ENCODE data around the gene HIVEP3. TPM values are rescaled to one million over a fixed set of nuclear protein-coding genes. Genes with fewer than 3 reads are reported as not detected.
A peak's percentile ranks its signal among the peaks of the same experiment; 100 is the strongest.

HIVEP3 gene
- total RNA-seq, 1 donor from 2014 or later: 11.0 TPM

DNA sequence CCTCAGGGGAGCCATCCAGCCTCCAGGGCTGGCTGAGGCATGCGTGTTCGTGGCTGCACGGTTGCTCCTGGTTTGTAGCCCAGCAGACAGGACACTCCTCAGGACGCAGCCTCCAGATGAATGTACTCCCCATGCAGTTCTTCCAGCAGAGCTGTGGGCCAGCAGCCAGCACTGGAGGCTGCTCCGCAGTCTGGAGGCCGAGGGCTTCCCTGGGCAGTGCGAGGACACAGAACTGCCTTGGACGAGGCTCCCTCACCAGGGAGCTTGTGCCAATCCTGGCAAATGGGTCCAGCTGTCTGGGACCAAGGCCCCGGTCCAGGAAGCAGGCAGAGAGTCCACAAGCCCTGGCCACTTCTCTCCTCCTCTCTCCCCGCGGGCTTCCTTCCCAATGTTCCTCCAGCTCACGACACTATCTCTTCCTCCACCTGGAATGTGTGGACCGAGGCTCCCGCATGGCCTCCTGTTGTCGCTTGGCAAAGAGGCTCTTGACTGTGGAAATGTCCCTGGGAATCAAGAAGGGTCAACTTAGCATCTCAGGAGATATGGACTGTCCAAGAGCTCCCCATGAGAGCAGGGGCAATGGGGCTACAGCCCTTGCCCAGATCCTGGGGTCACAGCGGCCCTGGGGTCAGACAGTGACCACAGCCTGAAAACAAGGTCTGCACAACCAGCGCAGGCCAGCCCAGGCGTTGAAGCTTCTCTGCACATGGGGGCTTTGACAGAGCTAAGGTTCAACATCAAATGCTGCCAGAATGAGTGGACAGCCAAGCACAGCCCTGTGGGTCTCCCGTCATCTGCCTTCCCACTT is 439.5 kb downstream of the HIVEP3 start:
- intact Hi-C loops (cut with DNase I): no loop called here
- DNase-seq (ENCODE audit: low spot score) (no peak), ATAC-seq (peak; percentile 43)

DNA sequence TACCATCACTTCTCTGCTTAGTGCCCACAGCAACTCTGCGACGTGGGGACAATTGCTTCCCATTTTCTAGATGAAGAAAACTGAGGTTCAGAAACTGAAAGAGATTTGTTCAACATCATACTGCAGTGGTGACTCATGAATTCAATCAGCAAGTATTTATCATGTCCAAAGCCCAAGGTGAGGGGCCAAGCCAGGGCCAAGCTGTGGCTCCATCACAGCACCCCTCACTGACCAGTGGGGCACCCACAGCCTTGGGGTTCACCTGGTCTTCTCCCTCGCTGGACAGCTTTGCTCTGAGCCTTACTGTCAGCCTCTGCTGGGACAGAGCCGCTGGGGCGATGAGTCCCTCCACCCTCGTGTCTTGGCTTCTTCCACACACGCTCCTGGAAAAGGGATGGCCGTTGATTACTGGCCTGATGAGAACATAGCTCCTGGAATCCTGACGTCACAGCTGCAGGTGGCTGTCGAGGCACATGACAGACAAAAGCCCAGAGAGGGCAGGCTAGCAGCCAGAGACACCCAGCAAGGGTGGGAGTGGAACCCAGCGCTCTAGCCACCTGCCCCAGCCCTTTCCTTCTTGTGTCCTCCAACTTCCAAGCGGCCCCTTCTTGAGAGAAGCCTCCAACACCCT is 440.5 kb downstream of the HIVEP3 start:
- no peak for DNase-seq (ENCODE audit: low spot score)
- no peak for ATAC-seq
- intact Hi-C loops (cut with DNase I): no loop called here

DNA sequence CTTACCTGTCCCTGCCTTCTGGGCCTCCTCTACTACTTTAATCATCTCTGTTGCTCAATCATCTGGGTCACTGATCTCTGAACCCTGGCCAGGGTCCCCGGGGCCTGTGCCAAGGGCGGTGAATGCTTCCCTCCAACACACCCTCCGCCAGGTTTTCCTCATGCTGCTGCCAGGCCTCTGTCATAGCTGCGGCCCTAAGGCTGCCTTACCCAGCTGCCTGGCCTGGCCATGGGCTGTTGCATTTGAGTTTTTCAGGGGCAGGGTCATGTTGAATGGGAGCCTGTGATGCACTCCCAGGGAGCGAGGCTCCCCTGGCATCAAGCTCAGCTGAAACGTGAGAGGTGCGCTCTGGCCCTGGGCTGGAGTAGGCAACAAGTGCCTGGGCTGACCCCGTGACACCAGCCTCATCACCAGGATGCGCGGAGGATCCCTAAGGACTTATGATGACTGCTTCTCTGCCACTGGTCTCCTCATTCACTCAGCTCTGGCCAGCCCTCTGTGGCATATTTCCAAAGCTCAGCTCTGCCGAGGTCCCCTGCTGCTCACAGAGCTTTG is 441.8 kb downstream of the HIVEP3 start:
- no peak for DNase-seq (ENCODE audit: low spot score)
- ATAC-seq: peak; percentile 34
- intact Hi-C loops (cut with DNase I): no loop called here

DNA sequence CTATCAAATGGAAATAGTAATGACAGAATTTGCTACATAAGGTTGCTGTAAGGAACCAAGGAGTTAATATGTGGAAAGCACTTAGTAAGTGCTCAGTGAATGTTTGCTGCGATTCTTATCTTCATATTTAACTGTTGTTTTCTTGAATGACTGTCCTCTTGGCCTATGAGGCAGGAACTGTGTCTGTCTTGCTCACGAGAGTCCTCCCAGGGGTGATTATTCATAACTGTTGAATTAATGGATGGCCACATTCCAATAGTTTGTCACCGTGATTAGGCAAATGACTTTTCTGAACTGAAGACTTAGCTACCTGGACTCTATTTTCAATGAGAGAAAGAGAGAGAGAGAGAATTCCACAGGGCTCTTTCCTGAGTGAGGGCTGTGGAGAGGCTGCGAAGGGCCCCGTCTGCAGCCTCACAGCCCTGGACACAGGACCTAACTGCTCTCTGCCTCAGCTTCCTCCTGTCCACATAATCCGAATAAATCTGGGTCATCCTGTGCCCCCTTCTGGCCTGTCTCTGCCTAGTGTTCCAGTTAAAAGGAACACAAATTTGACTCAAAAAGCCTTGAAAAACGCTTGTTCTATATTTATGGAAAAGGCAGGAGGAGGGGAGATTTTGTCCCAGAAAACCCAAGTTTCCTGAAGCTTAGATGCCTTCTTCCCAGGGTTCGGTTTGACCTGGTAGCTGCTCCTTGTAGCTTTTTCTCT is 442.7 kb downstream of the HIVEP3 start:
- ATAC-seq (peak; percentile 20), DNase-seq (ENCODE audit: low spot score) (no peak)
- intact Hi-C loops (cut with DNase I): no loop called here

DNA sequence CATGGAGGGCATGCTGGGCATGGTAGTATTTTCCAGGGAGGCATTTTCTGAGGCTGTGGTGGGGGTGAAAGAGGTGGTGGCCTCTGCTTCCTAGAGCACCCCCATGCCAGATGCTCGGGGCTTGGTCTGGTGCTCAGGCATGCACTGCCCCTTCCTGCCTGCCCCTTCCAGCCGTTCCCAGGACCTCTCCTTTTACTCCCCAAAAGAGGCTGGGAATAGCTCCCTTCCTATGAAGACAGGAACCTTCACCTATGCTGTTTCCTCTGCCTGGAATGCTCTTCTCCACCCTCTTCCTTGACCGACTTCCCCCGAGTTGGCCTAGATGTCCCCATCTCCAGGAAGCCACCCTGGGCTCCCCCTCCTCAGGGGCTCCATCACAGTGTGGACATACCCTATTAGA is 443.4 kb downstream of the HIVEP3 start:
- DNase-seq (ENCODE audit: low spot score): no peak
- ATAC-seq: no peak
- intact Hi-C loops (cut with DNase I): no loop called here

DNA sequence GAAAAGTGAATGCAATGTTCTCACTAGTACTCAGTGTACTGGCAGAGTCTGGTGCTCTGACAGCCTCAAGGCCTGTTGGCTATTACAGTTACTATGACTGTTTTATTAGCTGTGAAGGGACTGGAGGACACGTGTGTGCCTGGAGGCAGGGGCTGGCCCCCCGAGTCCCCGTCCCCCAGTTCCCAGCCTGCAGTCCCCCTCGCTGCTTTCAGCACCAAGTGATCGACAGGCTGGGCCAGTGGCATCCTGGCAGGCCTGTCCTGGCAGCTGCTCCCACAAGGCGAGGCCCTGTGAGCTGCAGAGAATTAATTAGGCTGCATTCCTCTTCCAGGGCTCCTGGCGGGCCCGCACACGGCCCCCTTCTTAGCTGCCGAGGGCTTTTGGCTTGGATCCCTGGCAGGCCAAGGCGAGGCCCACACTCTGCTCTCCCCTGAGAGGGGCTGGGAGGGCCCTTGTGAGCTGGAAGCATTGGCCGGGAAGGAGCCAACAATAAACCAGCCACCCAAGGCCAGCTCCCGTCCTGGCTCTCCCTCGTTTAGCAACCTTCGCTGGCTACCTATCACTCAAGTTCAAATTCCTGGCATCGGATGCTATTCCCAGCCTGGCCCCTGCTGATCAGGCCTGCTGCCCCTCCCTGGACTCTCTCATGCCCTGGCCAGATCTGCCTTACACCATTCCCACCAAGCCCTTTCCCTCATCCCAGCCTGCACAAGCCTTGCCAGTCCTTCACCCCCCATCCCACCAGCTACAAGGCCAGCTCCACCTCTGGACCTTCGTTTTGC is 444.0 kb downstream of the HIVEP3 start:
- DNase-seq (ENCODE audit: low spot score) (no peak), ATAC-seq (peak; percentile 75)
- intact Hi-C loops (cut with DNase I): no loop called here

DNA sequence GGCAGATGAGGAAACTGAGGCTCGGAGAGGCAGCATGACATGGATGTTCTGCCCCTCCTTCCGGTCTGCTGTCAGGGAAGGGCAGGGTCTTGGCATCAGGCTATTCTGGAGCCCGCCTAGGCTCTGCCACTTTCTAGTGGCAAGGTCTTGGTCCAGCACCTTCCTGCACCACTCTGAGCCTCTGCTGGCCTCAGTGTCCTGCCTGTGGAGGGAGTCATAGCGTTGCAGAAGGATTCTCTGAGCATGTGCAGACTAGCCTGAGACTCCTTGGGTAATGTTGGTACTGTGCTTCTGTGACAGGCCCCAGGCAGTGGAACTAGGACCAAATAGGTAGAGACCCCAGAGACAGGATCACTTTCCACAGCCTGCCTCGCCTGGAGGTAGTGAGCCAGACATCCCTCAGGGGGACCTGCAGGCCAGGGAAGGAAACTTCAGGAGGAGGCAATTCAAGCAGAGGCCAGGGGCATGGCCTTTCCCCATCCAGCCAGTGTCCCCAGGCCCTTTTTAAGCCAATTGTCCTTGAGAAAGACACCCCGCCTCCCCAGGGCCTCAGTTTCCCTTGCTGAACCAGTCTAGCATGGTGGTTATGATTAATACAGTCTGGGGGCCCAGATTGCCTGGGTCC is 444.9 kb downstream of the HIVEP3 start:
- DNase-seq (ENCODE audit: low spot score): no peak
- intact Hi-C loops (cut with DNase I): no loop called here
- ATAC-seq: no peak

DNA sequence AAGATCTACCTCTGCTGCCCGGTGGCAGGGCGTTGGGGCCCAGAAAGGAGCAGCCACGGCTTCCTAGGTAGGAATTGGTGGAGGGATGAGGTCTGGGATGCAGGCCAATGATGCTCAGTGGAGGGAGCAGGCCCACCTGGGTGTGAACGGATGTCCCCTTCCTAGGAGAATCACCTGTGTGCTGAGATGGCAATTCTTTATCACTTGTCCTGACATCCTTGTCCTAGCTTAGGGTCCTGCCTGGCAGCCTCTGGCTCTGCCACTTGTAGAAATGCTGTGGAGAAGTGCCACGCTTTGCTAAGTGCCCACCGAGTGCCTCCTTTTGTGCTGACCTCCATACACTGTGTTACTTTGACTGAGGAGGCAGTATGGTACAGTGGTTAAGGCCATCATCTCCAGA is 447.1 kb downstream of the HIVEP3 start:
- intact Hi-C loops (cut with DNase I): no loop called here
- DNase-seq (ENCODE audit: low spot score) (no peak), ATAC-seq (no peak)

DNA sequence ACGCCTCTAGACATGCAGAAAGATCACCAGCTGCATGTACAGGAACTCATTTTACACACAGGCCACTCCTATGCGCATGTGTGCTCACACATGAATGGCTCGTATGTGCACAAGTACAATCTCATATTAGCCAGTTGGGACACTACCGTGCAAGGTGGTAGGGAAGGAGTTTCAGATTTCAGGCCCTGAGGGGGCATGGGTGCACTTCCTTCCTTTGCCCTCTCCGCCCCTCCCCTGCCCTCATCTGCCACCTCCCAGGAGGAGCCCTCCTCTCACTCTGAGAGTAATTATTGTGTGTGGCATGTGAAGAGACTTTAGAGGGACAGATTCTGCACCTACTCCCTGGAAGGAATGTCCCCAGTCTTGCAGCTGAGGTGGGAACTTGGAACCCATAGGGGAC is 449.0 kb downstream of the HIVEP3 start:
- no peak for ATAC-seq
- intact Hi-C loops (cut with DNase I): no loop called here
- DNase-seq (ENCODE audit: low spot score): no peak

DNA sequence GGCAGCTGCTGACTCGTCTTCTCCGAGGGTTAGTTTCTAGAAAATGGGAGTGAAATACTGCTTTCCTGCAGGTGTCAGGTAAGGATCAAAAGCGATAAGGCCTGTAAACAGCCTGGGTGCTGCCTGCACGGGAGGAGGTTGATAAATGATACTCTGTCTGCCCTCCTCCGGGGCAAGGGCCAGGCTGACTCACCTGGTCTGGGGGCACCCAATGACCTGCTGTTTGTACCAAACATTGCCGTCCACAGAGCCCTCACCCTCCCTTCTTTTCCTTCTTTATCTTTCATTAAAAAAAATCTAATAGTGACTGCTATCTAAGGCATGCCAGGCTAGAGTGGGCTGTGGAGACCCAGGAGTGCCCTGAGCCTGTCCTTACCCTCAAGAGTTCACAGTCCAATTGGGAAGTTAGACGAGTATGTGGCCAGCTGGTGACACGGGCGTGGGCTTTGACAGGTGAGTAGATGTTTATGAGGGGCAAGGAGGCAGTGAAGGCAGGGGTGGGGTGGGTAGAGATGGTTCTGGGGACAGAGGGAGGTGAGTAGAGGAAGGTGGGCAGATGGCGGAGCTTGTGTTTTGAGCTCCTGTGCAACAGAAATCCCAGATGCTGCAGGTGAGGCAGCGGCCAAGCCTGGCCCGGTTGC is 450.5 kb downstream of the HIVEP3 start:
- ATAC-seq (no peak), DNase-seq (ENCODE audit: low spot score) (no peak)
- intact Hi-C loops (cut with DNase I): no loop called here

DNA sequence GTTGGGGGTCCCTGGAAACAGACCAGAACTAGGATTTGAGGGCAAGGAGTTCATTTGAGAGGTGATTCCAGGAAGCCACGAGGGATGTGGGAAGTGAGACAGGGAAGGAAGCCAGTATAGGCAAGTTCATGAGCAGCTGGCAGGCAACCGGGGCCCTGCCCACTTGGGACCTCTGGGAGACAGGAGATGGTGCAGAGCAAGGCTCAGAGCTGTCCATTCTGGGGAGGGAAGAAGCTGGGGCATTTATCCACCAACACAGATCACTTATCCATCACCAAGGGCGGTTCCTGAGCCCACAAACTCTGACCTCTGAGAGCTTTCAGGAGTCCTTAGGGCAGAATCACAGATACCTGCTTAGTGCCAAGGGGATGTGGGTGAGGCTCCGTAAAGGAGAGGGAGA is 451.0 kb downstream of the HIVEP3 start:
- ATAC-seq (no peak), DNase-seq (ENCODE audit: low spot score) (no peak)
- intact Hi-C loops (cut with DNase I): no loop called here

DNA sequence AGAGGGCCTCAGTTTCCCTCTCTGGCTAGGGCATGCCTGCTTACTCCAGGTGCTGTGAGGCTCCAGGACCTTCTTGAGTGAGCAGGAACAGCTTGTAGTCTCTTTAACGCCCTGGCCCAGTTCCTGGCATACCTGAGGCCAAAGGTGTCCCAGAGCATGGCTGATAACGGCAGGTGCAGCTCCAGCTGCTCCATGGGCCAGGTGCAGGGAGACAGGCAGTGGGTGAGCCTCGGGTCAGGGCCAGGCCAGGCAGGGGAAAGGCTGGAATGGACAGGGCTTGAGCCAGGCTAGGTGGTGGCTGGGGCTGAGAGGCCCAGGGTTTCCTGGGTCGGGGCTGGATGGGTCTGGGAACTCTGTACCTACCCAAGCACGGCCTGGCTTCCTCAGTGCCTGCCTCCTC is 452.6 kb downstream of the HIVEP3 start:
- ATAC-seq: no peak
- intact Hi-C loops (cut with DNase I): no loop called here
- no peak for DNase-seq (ENCODE audit: low spot score)

DNA sequence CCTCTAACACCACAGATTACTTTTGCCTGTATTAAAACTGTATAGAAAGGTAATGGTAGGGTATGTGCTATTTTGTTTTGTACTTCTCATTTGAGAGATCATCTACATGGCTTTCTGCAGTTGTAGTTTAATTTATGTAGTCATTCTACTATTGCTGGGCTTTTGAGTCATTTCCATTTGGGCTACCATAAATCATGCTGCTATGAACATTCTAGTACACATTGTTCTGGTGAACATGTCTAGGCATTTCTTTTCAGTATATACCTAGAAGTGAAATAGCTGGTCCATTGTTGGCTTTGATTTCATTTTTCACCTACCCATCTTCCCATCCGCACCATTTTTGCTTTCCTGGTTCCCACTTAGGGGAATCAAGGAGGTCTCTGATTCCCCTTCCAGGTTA is 453.0 kb downstream of the HIVEP3 start:
- intact Hi-C loops (cut with DNase I): no loop called here
- no peak for DNase-seq (ENCODE audit: low spot score)
- ATAC-seq: no peak

DNA sequence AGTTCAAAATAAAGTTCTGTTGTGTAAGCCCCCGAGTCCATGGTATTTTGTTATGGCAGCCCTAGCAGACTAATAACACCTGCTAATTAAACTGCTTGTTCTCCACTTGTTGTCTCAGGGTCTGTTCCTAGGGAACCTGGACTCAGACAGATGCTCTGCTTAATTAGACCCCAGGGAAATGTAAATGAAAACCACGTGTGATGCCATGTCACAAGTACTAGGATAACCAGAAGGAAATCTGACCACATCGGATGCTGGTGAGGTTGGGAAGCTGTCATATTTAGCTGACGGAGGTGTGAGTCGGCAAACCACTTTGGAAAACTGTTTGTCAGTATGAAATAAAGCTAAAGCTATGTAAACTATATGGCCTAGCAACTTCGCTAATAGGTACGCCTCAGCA is 453.8 kb downstream of the HIVEP3 start:
- ATAC-seq: no peak
- intact Hi-C loops (cut with DNase I): no loop called here
- no peak for DNase-seq (ENCODE audit: low spot score)

DNA sequence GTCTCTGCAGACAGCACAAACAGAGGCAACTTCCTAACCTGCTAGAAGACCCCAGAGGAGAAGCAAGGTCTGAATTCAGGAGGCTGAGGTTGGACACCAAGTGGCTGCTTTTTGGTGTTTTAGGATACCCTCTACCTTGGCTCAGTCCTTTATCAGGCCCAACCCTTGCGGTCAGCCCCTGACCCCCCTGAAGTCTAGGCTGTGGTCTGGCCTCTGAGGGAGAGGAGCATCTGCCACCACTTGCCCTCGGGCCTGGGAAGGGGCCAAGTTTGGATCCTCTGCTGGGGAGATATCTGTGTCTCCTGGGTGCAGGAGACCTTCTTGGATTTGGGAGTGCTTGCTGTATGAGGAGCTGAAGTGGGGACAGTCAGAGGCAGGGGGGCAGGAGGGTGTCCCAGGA is 455.2 kb downstream of the HIVEP3 start:
- no peak for DNase-seq (ENCODE audit: low spot score)
- no peak for ATAC-seq
- intact Hi-C loops (cut with DNase I): no loop called here

DNA sequence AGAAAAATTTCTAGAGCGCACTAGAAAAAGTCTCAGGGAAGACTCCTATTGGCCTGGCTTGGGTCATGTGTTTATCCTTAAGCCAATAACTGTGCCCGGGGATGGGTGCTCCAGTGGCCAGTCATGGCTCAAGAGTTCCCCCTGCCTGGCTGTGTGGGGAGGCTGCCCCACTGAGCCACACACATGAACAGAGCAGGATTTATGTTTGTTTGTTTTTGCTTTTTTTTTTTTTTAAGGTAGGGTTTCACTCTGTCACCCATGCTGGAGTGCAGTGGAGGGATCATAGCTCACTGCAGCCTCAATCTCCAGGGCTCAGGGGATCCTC is 456.1 kb downstream of the HIVEP3 start:
- DNase-seq (ENCODE audit: low spot score): no peak
- intact Hi-C loops (cut with DNase I): no loop called here
- no peak for ATAC-seq

DNA sequence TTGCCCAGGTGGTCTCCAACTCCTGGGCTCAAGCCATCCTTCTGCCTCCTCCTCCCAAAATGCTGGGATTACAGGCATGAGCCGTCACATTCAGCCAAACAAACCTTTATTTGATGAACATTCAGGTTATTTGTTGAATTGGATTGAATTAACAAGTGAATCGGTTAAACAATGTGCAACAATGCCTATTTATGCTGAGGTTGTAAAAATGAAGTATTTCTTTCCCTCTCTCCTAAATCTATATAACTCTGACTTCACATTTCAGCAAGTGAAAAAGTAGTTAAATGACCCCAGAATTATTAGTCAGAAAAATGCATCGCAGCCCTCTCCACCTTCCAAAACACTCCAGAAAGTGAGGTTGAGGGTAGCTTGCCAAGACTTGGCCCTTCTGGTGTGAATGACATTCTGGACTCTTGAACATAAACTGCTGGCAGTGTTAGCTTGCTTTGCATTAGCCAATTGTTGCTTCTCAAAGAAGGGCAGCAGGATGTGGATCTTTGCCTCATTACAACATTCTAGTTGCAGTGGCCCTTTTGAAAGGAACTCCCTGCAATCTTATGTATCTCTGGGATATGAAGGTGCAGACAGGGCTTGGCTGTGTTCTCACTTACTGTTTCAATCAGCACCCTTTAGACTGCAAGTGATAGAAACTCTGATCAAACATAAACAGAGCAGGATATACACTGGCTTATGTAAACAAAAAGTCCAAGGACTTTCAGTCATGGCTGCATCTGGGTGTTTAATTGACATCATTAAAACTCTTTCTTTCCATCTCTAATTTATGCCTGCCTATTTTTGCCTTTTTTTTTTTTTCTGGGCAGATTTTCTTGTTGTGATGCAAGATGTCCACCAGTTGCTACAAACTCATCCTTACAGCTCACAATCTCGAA is 456.7 kb downstream of the HIVEP3 start:
- ATAC-seq (no peak), DNase-seq (ENCODE audit: low spot score) (no peak)
- intact Hi-C loops (cut with DNase I): no loop called here

Measured in sciatic nerve (tissue), 2 donors.